Measurements from ENCODE around the gene NT5C2.
"Not testable (repeated sequence)": the region's sequence is repeated elsewhere in the genome, so short reads cannot be mapped to it uniquely, and the experiment has no call there.

Gene NT5C2

DNA sequence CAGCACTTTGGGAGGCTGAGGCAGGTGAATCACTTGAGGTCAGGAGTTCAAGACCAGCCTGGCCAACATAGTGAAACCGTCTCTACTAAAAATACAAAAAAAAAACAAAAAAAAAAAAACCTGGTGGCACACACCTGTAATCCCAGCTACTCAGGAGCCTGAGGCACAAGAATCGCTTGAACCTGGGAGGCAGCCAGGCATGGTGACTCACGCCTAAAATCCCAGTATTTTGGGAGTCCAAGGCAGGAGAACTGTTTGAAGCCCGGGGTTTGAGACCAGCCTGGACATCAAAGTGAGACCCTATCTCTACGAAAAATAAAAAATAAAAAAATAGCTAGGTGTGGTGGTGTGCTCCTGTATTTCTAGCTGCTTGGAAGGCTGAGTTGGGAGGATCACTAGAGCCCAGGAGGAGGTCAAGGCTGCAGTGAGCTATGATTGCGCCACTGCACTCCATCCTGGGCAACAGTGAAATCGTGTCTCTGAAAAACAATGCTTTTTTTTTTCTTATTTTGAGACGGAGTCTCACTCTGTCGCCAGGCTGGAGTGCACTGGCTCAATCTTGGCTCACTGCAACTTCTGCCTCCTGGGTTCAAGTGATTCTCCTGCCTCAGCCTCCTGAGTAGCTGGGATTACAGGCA, 29.2 kb downstream of the NT5C2 start:
- DNase-seq (ENCODE audit: low read depth), result not testable (repeated sequence)

- no peak for DNase-seq (ENCODE audit: low read depth)
Measured at GRCh38 chr10:103157246-103157645, 35.8 kb downstream of the NT5C2 start.

GRCh38 chr10:103155471-103156085, 37.5 kb downstream of the NT5C2 start:
- no peak for DNase-seq (ENCODE audit: low read depth)

- DNase-seq (ENCODE audit: low read depth), result no peak
Measured at GRCh38 chr10:103154521-103155299, 38.4 kb downstream of the NT5C2 start.

GRCh38 chr10:103153302-103154197, 39.5 kb downstream of the NT5C2 start:
- no peak for DNase-seq (ENCODE audit: low read depth)

DNA sequence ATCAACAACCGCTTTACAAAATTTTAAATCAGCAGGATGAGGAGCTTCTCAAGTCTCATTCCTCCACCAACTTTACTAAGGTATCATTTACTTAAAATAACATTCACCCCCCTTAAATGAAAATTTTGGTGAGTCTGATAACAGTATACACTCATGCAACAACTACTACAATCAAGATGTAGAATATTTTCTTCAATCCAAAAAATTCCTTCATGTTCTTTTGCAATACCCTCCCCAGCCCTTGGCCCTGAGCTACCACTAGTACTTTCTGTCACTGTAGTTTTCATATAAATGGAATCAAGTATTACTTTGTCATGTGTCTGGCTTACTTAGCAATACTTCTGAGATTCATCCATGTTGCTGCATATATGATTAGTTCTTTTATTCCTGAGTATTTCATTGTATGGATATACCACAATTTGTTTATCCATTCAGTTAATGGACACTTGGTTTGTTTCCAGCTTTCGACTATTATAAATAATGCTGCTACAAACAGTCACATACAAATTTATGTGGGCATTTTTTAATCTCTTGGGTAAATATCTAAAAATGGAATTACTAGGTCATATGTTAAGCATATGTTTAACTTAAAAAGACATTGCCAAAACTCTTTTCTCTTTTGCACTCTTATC, 43.0 kb downstream of the NT5C2 start:
- DNase-seq (ENCODE audit: low read depth), result no peak

DNA sequence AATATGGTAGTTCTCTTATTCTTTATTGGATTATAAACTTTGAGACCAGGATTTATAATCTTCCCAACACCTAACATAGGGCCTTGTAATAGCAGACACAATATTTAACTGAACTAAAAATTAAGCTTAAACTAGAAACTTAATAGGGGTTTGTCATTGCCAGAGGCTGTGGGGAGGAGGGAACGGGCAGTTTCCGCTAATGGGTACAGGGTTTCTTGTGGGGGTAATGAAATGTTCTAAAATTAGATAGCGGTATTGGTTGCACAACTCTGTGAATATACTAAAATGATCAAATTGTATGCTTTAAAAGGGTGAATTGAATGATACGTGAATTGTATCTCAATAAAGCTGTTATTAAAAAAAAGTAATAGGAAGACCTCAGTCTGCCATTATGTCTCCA, 45.4 kb downstream of the NT5C2 start:
- no peak for DNase-seq (ENCODE audit: low read depth)

DNA sequence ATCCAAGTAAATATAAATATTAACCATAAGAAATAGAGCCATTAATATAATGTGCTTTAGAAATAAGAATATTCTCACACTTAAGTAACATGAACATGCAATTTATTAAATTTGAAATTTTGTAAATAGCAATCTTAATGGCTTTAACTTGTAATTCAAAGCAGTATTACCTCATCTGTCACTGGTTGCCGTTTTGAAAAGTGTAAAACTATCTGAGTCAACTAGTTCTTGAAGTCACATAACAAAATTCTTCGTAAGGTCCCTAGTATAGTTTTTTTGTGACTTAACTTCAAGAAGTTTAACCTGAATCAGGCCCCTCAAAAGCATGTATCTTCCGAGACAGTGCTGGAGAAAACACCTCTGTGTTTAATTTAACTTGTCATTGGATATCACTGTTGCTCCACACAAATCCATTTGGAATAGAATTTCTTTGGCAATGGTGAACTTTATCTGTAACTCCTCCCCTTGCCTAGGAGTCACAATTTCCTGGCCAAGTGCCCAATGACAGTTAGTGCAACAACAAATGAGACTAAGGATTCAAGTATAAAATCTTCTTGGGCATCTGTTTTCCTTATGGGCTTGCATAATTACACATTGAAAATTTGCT, 47.1 kb downstream of the NT5C2 start:
- peak; percentile 35 for DNase-seq (ENCODE audit: low read depth)

GRCh38 chr10:103145046-103145445, 48.0 kb downstream of the NT5C2 start:
- DNase-seq (ENCODE audit: low read depth), result no peak

GRCh38 chr10:103144041-103144440, 49.0 kb downstream of the NT5C2 start:
- DNase-seq (ENCODE audit: low read depth), result no peak

GRCh38 chr10:103143641-103144040, 49.4 kb downstream of the NT5C2 start:
- not testable (repeated sequence) for DNase-seq (ENCODE audit: low read depth)

DNA sequence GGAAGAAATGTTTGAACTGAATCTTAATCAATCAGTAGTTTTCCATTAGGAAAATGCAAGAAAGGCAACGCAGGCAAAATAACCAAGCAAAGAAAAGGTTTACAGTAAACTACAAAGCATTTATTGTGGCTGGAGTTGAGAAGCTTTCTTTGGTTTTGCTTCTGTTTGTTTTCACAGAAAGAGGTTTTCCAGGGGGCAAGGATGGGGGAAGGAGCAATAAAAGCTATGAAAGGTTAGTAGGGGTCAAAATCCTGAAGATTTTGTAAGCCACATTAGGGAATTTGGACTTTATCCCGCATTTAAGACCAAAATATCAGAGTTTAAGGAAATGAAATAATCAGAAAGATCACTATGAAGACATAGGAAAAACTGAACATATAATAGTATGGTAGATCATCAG, 51.1 kb downstream of the NT5C2 start:
- no peak for DNase-seq (ENCODE audit: low read depth)

- no peak for DNase-seq (ENCODE audit: low read depth)
Measured at GRCh38 chr10:103140469-103140868, 52.6 kb downstream of the NT5C2 start.

- no peak for DNase-seq (ENCODE audit: low read depth)
Measured at GRCh38 chr10:103139803-103140202, 53.3 kb downstream of the NT5C2 start.

DNA sequence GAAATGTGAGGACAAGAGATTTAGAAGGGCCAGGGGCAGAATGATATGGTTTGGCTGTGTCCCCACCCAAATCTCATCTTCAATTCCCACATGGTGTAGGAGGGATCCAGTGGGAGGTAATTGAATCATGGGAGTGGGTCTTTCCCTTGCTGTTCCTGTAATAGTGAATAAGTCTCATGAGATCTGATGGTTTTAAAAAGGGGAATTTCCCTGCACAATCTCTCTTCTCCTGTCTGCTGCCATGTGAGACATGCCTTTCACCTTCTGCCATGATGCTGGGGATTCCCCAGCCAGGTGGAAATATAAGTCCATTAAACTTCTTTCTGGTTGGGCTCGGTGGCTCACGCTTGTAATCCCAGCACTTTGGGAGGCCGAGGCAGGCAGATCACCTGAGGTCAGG, 57.9 kb downstream of the NT5C2 start:
- DNase-seq (ENCODE audit: low read depth), result not testable (repeated sequence)

DNA sequence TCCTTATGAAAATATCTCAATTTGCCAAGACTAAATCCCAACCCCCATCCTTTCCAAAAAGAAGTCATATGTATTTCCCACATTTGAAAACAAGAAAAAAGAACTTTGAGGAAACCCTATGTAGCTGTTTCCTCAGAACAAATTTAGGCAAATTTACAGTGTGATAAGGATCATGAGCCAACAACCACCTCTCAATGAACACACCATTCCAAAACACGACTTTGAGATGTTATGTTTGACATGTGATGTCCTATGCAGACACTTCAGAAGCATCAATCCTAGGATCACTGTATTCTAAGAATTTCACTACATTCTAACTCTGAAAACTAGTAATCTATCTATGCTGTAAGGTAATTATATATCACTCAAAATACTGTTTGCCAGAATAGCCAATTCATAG, 62.2 kb downstream of the NT5C2 start:
- DNase-seq (ENCODE audit: low read depth), result no peak

- not testable (repeated sequence) for DNase-seq (ENCODE audit: low read depth)
Measured at GRCh38 chr10:103130180-103130579, 62.9 kb downstream of the NT5C2 start.

DNA sequence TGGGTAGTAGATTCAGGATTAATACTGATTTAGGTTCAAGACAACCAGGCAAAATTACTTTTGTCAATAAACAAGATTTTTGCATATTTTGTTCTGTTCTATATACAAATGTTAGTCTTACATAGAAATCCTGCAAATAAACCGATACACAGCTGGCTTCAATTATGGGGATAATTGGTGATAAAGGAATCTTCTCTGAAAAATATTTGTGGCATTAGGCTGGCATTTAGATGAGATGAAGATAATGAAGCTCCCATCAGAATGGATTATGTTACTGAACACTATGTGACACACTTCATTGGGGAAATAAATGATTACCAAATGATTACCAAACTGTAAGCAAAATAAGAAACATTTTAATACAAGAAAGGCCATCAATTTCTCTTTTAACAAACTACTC, 65.8 kb downstream of the NT5C2 start:
- no peak for DNase-seq (ENCODE audit: low read depth)

DNA sequence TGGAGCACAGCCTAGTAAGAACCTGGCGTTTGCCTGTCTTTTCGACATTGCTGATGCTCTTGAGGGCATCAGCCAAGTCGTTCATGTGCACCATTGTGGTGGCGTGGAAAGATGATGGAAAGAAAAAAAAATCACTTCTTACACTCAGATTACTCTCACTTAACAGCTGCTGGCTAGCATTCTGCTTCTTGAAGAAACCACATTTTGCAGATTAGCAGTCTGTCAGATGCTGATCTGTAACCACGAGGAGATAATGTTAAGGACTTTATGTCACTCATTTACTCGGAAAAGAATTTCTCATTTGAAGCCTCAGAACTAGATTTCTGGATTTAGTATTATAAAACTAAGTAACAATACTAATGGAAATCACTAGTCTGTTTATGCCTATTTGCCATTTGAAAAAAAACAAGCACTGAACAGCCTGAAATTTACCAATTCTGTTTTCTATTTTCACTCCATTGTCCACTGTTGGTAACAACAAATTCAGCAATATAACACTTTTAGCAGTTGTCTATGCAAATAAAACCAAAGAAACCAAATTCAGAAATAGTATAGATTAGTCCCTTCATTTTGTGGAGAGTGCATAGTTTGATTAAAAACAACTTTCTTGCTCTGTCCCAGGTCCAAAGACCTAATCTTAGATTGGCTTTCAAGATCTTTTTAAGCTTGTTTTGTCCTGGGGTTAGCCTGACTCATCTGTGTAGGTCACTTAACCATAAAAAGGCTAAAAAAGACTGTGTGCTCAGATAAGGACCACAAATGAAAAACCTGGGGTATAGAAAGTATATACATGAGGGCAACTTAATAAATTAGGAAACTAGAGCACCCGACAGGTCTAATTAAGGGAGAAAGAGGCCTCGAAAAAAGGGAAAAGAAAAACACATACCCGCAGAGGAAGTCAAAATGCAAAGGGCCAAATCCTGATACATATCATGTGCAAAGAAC, 67.5 kb downstream of the NT5C2 start:
- no peak for DNase-seq (ENCODE audit: low read depth)

DNA sequence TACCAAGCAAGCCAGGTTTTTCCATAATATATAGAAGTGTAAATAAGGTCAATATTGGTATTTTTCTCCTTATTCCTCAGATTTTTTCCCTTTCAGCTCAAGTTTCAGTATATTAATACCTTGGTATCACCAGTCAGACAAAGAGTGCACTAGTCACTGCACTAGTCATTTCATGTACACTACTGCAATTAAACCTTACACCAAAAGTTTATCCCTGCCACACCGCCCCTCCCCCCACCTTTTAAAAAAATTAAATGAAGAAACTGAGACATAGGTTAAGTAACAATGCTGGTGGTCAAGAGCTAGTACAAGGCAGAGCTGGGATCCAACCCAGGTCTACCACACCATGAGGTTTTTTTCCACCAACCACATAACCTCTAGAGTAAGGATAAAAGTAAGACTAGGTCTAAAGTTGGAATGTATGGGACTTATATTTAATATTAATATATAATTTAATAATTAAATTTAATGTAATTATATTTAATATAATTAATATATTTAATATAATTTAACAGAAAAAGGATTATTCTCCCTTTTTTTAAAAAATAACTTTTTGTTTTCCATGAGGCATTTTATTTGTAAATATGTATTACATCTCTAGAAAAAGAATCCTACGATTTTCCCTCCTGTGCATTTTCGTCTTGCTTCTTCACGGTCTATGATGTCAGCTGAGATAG, 68.5 kb downstream of the NT5C2 start:
- no peak for DNase-seq (ENCODE audit: low read depth)

Measured in HS-5 (cell line).